ENCODE data around the gene GTF2A2. TPM values are rescaled to one million over a fixed set of nuclear protein-coding genes. Genes with fewer than 3 reads are reported as not detected.

GTF2A2 gene
- total and polyA plus RNA-seq, 10 of the 15 experiments (the other 5 are each of a cell fraction or from before 2014, with no cell fraction given): 89.2 to 565 (median 137) TPM

DNA sequence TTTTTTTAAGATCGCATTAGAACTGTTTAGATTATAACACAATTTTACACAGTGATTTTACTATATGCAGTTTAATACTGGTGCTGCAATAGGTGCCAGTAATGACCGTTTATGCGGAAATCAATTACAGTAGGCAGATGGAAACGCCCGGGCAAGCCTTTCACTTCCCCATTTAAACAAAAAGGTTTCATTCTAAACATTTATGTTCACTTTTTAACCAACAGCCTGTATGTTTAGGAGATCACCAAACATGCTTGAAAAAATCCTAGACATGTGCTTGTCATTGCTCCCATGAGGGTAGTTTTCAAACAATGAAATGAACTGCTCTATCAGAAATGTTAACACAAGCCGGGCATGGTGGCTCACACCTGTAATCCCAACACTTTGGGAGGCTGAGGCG lies 29.1 kb upstream of the GTF2A2 start:
- no peaks in the 10 kb centered on the region for H3K9me3 ChIP-seq (replicated peaks; ENCODE audit: control insufficient read depth, insufficient read depth, low read length)
- H3K27me3 ChIP-seq (replicated peaks in 1 of 2; ENCODE audit: control insufficient read depth in 2 of 2, insufficient read depth in 2 of 2, low read length in 1 of 2): no peaks in the 10 kb centered on the region
- ChIA-PET RAD21 (ENCODE audit: unreplicated experiment) (no interaction called here), POLR2A (no interaction called here), SMC1A (ENCODE audit: uncharacterized antibody, unreplicated experiment) (interaction anchor here (0.9 to 1.9 kb wide), 2 partner anchors 62 to 154 kb away, joined by 3 to 5 read pairs; no protein-coding TSS in a partner anchor), CTCF (interaction anchor here (0.7 kb wide), 1 partner anchor 489 kb away, joined by 3 read pairs; no protein-coding TSS in a partner anchor)
- intact Hi-C loops (cut with micrococcal nuclease; ENCODE audit: unreplicated experiment): loop anchor here (5.0 kb wide), 1 partner anchor 711 kb away; the partner anchor contains the start of gene ANXA2
- H4K20me1 ChIP-seq (ENCODE audit: control insufficient read depth, insufficient read depth): no peaks in the 10 kb centered on the region
- FAIRE-seq (no peak), ATAC-seq (peak; percentile 28), DNase-seq (ENCODE audit: low read depth, low spot score) (peak; percentile 36)
- peak overlapping the region; percentile 65 for H3K4me3 ChIP-seq
- peaks cover 9% of the 10 kb centered on the region for H3K4me1 ChIP-seq (ENCODE audit: control insufficient read depth, insufficient read depth, low read length)
- peak overlapping the region; percentile 16; the same call in 1 of the 2 replicates for H3K9ac ChIP-seq (ENCODE audit: control insufficient read depth, insufficient read depth, low read length)
- peak overlapping the region; percentile 98 for H3K4me2 ChIP-seq (ENCODE audit: control insufficient read depth, insufficient read depth)
- H3K79me2 ChIP-seq (ENCODE audit: control insufficient read depth, insufficient read depth, low read length): peaks cover 59% of the 10 kb centered on the region
- in situ Hi-C loops (cut with MboI): no loop called here
- BruUV-seq (replicated peaks): TSS peak; percentile 25
- no peak overlapping the region for H2AFZ ChIP-seq (ENCODE audit: control insufficient read depth, low read depth, low read length)
- WGBS (ENCODE audit: insufficient coverage, insufficient replicate concordance, low lambda C conversion rate, missing lambda C conversion rate): 9% methylated on average over 7 of the region's 7 CpGs
- H3K36me3 ChIP-seq (ENCODE audit: control insufficient read depth in 2 of 2, insufficient read depth in 2 of 2, low read length in 1 of 2): peaks cover under 1 to 8% of the 10 kb centered on the region in 2 experiments; a peak in 3 of 4 replicates
- H3K27ac ChIP-seq (ENCODE audit: control insufficient read depth, insufficient read depth): peak overlapping the region; percentile 81
- TF ChIP-seq, protein P1, sequence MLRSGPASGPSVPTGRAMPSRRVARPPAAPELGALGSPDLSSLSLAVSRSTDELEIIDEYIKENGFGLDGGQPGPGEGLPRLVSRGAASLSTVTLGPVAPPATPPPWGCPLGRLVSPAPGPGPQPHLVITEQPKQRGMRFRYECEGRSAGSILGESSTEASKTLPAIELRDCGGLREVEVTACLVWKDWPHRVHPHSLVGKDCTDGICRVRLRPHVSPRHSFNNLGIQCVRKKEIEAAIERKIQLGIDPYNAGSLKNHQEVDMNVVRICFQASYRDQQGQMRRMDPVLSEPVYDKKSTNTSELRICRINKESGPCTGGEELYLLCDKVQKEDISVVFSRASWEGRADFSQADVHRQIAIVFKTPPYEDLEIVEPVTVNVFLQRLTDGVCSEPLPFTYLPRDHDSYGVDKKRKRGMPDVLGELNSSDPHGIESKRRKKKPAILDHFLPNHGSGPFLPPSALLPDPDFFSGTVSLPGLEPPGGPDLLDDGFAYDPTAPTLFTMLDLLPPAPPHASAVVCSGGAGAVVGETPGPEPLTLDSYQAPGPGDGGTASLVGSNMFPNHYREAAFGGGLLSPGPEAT (IDR thresholded peaks at IDR 0.05; ENCODE audit: low read depth): 0 out of 2 replicates have a peak, but pooled peaks have one; percentile 13
- TF ChIP-seq SPI1 (IDR thresholded peaks at IDR 0.05; ENCODE audit: borderline replicate concordance, insufficient read depth, low read depth, low read length) (peak; percentile 97), SMAD5 (IDR thresholded peaks at IDR 0.05; ENCODE audit: low read depth) (no peak), MEF2A (IDR thresholded peaks at IDR 0.05; ENCODE audit: insufficient read depth, low read depth, low read length) (no peak), DPF2 (IDR thresholded peaks at IDR 0.05) (peak; percentile 82), SMAD1 (IDR thresholded peaks at IDR 0.05; ENCODE audit: low read depth, partially characterized antibody) (no peak), KDM1A (IDR thresholded peaks at IDR 0.05; ENCODE audit: borderline replicate concordance) (no peak), IRF4 (IDR thresholded peaks at IDR 0.05; ENCODE audit: low read depth, low read length) (0 out of 2 replicates have a peak, but pooled peaks have one; percentile 26), ZSCAN29 (IDR thresholded peaks at IDR 0.05) (0 out of 2 replicates have a peak, but pooled peaks have one; percentile 7), RBBP5 (conservative IDR thresholded peaks at IDR 0.05) (no peak), MEF2B (IDR thresholded peaks at IDR 0.05; ENCODE audit: partially characterized antibody, poor library complexity, severe bottlenecking) (peak; percentile 46), FOXM1 (IDR thresholded peaks at IDR 0.05; ENCODE audit: low read depth, low read length) (no peak), POLR2A (IDR thresholded peaks at IDR 0.05; ENCODE audit: low read depth, low read length) (no peak), HCFC1 (IDR thresholded peaks at IDR 0.05; ENCODE audit: low read length) (no peak), MXI1 (IDR thresholded peaks at IDR 0.05; ENCODE audit: low read depth, low read length) (peak; percentile 24; the same call in 1 of the 2 replicates), EP300 (IDR thresholded peaks at IDR 0.05; ENCODE audit: borderline replicate concordance in 1 of 2, control insufficient read depth in 1 of 2, low read depth in 2 of 2, low read length in 2 of 2) (0 out of 4 replicates have a peak, but pooled peaks have one; percentile 23 to 30)
- TF ChIP-seq, protein P2, sequence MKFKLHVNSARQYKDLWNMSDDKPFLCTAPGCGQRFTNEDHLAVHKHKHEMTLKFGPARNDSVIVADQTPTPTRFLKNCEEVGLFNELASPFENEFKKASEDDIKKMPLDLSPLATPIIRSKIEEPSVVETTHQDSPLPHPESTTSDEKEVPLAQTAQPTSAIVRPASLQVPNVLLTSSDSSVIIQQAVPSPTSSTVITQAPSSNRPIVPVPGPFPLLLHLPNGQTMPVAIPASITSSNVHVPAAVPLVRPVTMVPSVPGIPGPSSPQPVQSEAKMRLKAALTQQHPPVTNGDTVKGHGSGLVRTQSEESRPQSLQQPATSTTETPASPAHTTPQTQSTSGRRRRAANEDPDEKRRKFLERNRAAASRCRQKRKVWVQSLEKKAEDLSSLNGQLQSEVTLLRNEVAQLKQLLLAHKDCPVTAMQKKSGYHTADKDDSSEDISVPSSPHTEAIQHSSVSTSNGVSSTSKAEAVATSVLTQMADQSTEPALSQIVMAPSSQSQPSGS (IDR thresholded peaks at IDR 0.05; ENCODE audit: low read length): 0 out of 2 replicates have a peak, but pooled peaks have one; percentile 20
- TF ChIP-seq, protein P3, sequence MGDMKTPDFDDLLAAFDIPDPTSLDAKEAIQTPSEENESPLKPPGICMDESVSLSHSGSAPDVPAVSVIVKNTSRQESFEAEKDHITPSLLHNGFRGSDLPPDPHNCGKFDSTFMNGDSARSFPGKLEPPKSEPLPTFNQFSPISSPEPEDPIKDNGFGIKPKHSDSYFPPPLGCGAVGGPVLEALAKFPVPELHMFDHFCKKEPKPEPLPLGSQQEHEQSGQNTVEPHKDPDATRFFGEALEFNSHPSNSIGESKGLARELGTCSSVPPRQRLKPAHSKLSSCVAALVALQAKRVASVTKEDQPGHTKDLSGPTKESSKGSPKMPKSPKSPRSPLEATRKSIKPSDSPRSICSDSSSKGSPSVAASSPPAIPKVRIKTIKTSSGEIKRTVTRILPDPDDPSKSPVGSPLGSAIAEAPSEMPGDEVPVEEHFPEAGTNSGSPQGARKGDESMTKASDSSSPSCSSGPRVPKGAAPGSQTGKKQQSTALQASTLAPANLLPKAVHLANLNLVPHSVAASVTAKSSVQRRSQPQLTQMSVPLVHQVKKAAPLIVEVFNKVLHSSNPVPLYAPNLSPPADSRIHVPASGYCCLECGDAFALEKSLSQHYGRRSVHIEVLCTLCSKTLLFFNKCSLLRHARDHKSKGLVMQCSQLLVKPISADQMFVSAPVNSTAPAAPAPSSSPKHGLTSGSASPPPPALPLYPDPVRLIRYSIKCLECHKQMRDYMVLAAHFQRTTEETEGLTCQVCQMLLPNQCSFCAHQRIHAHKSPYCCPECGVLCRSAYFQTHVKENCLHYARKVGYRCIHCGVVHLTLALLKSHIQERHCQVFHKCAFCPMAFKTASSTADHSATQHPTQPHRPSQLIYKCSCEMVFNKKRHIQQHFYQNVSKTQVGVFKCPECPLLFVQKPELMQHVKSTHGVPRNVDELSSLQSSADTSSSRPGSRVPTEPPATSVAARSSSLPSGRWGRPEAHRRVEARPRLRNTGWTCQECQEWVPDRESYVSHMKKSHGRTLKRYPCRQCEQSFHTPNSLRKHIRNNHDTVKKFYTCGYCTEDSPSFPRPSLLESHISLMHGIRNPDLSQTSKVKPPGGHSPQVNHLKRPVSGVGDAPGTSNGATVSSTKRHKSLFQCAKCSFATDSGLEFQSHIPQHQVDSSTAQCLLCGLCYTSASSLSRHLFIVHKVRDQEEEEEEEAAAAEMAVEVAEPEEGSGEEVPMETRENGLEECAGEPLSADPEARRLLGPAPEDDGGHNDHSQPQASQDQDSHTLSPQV (IDR thresholded peaks at IDR 0.05): no peak
